Keratinocyte (primary cell): ENCODE data around the gene DGKD. TPM values are rescaled to one million over a fixed set of nuclear protein-coding genes. Genes with fewer than 3 reads are reported as not detected.

Experiments used
- DNase-seq: peaks from one replicate; pipeline ENCODE4 v3.0.0-alpha.2; 2011; ENCODE audit warnings: low read depth, missing footprints, low spot score
- FAIRE-seq: peaks from 2 replicates; lab custom pipeline; 2011; peaks lifted over from hg19 to GRCh38; lab: Jason Lieb, UNC
- H2AFZ ChIP-seq: 2 replicates; pipeline ENCODE4 v1.6.0; 2012; ENCODE audit warnings: low read length, control low read depth, inconsistent platforms; ENCODE audit not compliant: control insufficient read depth
- H3K27ac ChIP-seq: 2 replicates; pipeline ENCODE4 v1.5.1; 2011; ENCODE audit warnings: low read length; ENCODE audit not compliant: control insufficient read depth, insufficient read depth
- H3K27me3 ChIP-seq: 3 replicates; pipeline ENCODE4 v1.6.0; 2011; ENCODE audit warnings: low read length; ENCODE audit not compliant: control insufficient read depth, insufficient read depth; ENCODE audit errors: extremely low read depth
- H3K36me3 ChIP-seq, 2 experiments: 2 replicates in 1 of 2; 3 replicates in 1 of 2; pipeline ENCODE4 v1.5.1; 2011; ENCODE audit warnings: low read length in 2 of 2, mild to moderate bottlenecking in 1 of 2; ENCODE audit not compliant: control insufficient read depth in 2 of 2, insufficient read depth in 2 of 2; ENCODE audit errors: extremely low read depth in 1 of 2
- H3K4me1 ChIP-seq: 3 replicates; pipeline ENCODE4 v1.5.1; 2011; ENCODE audit warnings: low read length; ENCODE audit not compliant: control insufficient read depth, insufficient read depth; ENCODE audit errors: extremely low read depth
- H3K4me2 ChIP-seq: 3 replicates; pipeline ENCODE4 v1.6.0; 2011; ENCODE audit warnings: low read depth, low read length; ENCODE audit not compliant: control insufficient read depth, insufficient read depth; ENCODE audit errors: extremely low read depth
- H3K4me3 ChIP-seq, 3 experiments: fragments of 200-600 bp in 1 of 3; sonication (generic) in 1 of 3; 2 replicates in 2 of 3; 3 replicates in 1 of 3; pipeline ENCODE4 v1.5.1; 2011 to 2016; ENCODE audit warnings: low read length in 3 of 3, mild to moderate bottlenecking in 3 of 3, control low read depth in 2 of 3, inconsistent platforms in 1 of 3, low read depth in 1 of 3, mixed read lengths in 1 of 3, mixed run types in 1 of 3, moderate library complexity in 1 of 3; ENCODE audit not compliant: control insufficient read depth in 2 of 3, insufficient read depth in 2 of 3; ENCODE audit errors: extremely low read depth in 1 of 3
- H3K79me2 ChIP-seq: 2 replicates; pipeline ENCODE4 v1.6.0; 2012; ENCODE audit warnings: low read length; ENCODE audit not compliant: control insufficient read depth, insufficient read depth
- H3K9ac ChIP-seq: 3 replicates; pipeline ENCODE4 v1.6.0; 2011; ENCODE audit warnings: low read length; ENCODE audit not compliant: control insufficient read depth, insufficient read depth; ENCODE audit errors: extremely low read depth
- H3K9me1 ChIP-seq: 3 replicates; pipeline ENCODE4 v1.6.0; 2011; ENCODE audit warnings: low read length; ENCODE audit not compliant: control insufficient read depth, insufficient read depth; ENCODE audit errors: extremely low read depth
- H3K9me3 ChIP-seq: 2 replicates; pipeline ENCODE4 v1.5.1; 2012; ENCODE audit warnings: low read depth, low read length; ENCODE audit not compliant: control insufficient read depth
- H4K20me1 ChIP-seq: 3 replicates; pipeline ENCODE4 v1.6.0; 2011; ENCODE audit warnings: low read length; ENCODE audit not compliant: control insufficient read depth, insufficient read depth; ENCODE audit errors: extremely low read depth
- EZH2 ChIP-seq: IDR thresholded peaks from one replicate; pipeline ENCODE4 v1.6.1; 2012; ENCODE audit warnings: inconsistent platforms, mild to moderate bottlenecking, low read length, moderate library complexity
- dilution Hi-C: fragments of 300-500 bp; cut with MboI; formaldehyde crosslinking; loops from one replicate; pipeline ENCODE4 v1.7.0; 2020; ENCODE audit warnings: low sequenced_read_pairs; ENCODE audit not compliant: extremely low pct_ligation_motif_present
- polyA plus RNA-seq, 5 experiments: library from polyadenylated mRNA; depleted of rRNA in 3 of 5; stranded (reverse) in 3 of 5; stranded (forward) in 1 of 5; unstranded in 1 of 5; fragments of >200 nt; gene quantifications; 1 replicate in 1 of 5; 2 replicates in 3 of 5; 3 replicates in 1 of 5; pipeline versions ENCODE4 v1.2.1 to v1.2.3, GENCODE V29; 2011 to 2012; ENCODE audit warnings: missing spikeins in 2 of 5, low read depth in 1 of 5, low replicate concordance in 1 of 5
- TF ChIP-seq, protein P1 (sequence below), 3 experiments: IDR thresholded peaks in 1 of 3; conservative IDR thresholded peaks in 1 of 3; optimal IDR thresholded peaks in 1 of 3; 2 replicates in 2 of 3; 3 replicates in 1 of 3; pipeline versions ENCODE3 to v1.5.1; 2011; ENCODE audit warnings: low read length in 3 of 3, mild to moderate bottlenecking in 3 of 3, moderate library complexity in 2 of 3, control low read depth in 1 of 3, inconsistent platforms in 1 of 3; ENCODE audit not compliant: insufficient read depth in 2 of 3; ENCODE audit errors: extremely low read depth in 1 of 3

Gene DGKD
- polyA plus RNA-seq, 1 donor (not counting 4 experiments of a cell fraction or from before 2014, with no cell fraction given): 6.1 TPM

DNA sequence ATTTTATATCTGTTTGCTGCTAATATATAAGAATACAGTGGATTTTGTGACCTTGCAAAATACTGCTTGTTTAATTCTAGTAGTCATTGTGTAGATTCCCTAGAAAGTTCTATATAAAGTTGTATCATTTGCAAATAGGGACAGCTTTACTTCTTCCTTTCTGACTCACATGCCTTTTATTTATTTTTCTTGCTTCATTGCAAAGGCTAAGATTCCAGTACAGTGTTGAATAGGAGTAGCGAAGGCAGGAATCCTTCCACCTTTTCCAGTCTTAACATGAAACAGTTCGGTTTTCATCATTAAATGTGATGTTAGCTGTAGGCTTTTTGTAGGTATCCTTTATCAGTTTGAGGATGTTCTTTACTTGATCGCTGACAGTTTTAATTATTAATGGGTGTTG, 58.1 kb downstream of the DGKD start:
- FAIRE-seq: no peak
- H3K27ac ChIP-seq: no peak overlapping the region
- dilution Hi-C loops: no loop called here
- no peaks in the 10 kb centered on the region for H3K27me3 ChIP-seq
- H4K20me1 ChIP-seq: no peaks in the 10 kb centered on the region
- H3K79me2 ChIP-seq: no peaks in the 10 kb centered on the region
- no peaks in the 10 kb centered on the region for H3K9me1 ChIP-seq
- no peak overlapping the region for H3K9ac ChIP-seq
- no peak for TF ChIP-seq EZH2
- TF ChIP-seq, protein P1, sequence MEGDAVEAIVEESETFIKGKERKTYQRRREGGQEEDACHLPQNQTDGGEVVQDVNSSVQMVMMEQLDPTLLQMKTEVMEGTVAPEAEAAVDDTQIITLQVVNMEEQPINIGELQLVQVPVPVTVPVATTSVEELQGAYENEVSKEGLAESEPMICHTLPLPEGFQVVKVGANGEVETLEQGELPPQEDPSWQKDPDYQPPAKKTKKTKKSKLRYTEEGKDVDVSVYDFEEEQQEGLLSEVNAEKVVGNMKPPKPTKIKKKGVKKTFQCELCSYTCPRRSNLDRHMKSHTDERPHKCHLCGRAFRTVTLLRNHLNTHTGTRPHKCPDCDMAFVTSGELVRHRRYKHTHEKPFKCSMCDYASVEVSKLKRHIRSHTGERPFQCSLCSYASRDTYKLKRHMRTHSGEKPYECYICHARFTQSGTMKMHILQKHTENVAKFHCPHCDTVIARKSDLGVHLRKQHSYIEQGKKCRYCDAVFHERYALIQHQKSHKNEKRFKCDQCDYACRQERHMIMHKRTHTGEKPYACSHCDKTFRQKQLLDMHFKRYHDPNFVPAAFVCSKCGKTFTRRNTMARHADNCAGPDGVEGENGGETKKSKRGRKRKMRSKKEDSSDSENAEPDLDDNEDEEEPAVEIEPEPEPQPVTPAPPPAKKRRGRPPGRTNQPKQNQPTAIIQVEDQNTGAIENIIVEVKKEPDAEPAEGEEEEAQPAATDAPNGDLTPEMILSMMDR (optimal IDR thresholded peaks at IDR 0.05 in 1 of 3, IDR thresholded peaks at IDR 0.05 in 1 of 3, conservative IDR thresholded peaks at IDR 0.05 in 1 of 3; ENCODE audit: extremely low read depth in 1 of 3, insufficient read depth in 2 of 3, low read length in 3 of 3): no peak
- DNase-seq: no peak
- no peak overlapping the region for H2AFZ ChIP-seq
- H3K4me1 ChIP-seq: peaks cover 30% of the 10 kb centered on the region
- H3K36me3 ChIP-seq: peaks cover 0 to 7% of the 10 kb centered on the region in 2 experiments
- peaks cover 2% of the 10 kb centered on the region for H3K9me3 ChIP-seq
- no peak overlapping the region for H3K4me2 ChIP-seq
- H3K4me3 ChIP-seq: no peak overlapping the region

DNA sequence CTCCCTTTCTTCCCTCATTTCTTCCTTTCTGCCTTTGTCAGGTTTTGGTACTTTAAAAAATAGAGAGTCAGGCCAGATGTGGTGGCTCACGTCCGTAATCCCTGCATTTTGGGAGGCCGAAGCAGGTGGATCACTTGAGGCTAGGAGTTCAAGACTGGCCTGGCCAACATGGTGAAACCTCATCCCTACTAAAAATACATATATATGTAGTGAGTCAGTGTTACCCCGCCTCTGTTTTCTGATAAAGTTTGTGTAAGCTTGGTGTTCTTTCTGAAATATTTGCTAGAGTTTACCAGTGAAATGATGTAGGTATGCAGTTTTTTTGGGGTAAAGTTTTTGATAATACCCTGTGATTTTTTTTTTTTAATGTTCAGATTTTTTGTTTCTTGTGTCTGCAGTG, 58.8 kb downstream of the DGKD start:
- Histone ChIP-seq H3K9ac (no peak overlapping the region), H3K4me3 (no peak overlapping the region), H3K79me2 (no peaks in the 10 kb centered on the region), H3K27me3 (no peaks in the 10 kb centered on the region), H3K4me1 (peaks cover 30% of the 10 kb centered on the region), H3K27ac (peak overlapping the region; percentile 50), H2AFZ (no peak overlapping the region), H3K4me2 (peak overlapping the region; percentile 30), H3K36me3 (peaks cover 0 to 7% of the 10 kb centered on the region in 2 experiments), H3K9me3 (peaks cover 2% of the 10 kb centered on the region), H4K20me1 (no peaks in the 10 kb centered on the region), H3K9me1 (no peaks in the 10 kb centered on the region)
- dilution Hi-C loops: no loop called here
- TF ChIP-seq EZH2: no peak
- FAIRE-seq: no peak
- no peak for DNase-seq
